Endothelial cell of umbilical vein (primary cell): ENCODE results near the gene NEDD4L.

Experiments
- CTCF ChIP-seq, 2 donors: IDR thresholded peaks; 1 replicate in 1 of 2; 2 replicates in 1 of 2; pipeline ENCODE4 v1.5.1; 2011; ENCODE audit warnings: low read length in 2 of 2, mild to moderate bottlenecking in 2 of 2, moderate library complexity in 2 of 2, control low read depth in 1 of 2, inconsistent platforms in 1 of 2, low read depth in 1 of 2; ENCODE audit not compliant: insufficient read depth in 1 of 2; ENCODE audit errors: extremely low read depth in 1 of 2
- EZH2 ChIP-seq: IDR thresholded peaks from 2 replicates; pipeline ENCODE4 v1.6.1; 2012; ENCODE audit warnings: borderline replicate concordance, low read depth, mild to moderate bottlenecking, moderate library complexity, low read length, inconsistent platforms; ENCODE audit not compliant: severe bottlenecking
- FOS ChIP-seq: IDR thresholded peaks from 2 replicates; pipeline ENCODE4 v1.6.1; 2011; ENCODE audit warnings: mild to moderate bottlenecking, low read length, moderate library complexity, borderline replicate concordance; ENCODE audit not compliant: insufficient read depth
- GATA2 ChIP-seq: IDR thresholded peaks from 2 replicates; pipeline ENCODE4 v1.7.0; 2011; ENCODE audit warnings: low read depth, mild to moderate bottlenecking, moderate library complexity, mixed read lengths, low read length; ENCODE audit not compliant: insufficient read length, insufficient read depth
- MAX ChIP-seq: IDR thresholded peaks from 2 replicates; pipeline ENCODE4 v1.6.1; 2011; ENCODE audit not compliant: insufficient read depth, insufficient read length
- MYC ChIP-seq: IDR thresholded peaks from one replicate; pipeline ENCODE4 v1.6.1; 2011; ENCODE audit warnings: mild to moderate bottlenecking, low read depth, low read length
- POLR2A ChIP-seq: IDR thresholded peaks from 2 replicates; pipeline ENCODE4 v1.6.1; 2012; ENCODE audit warnings: low read depth, mild to moderate bottlenecking, control low read depth, low read length
- POLR2AphosphoS5 ChIP-seq: IDR thresholded peaks from 2 replicates; pipeline ENCODE4 v1.6.1; 2012; ENCODE audit warnings: low read depth, mild to moderate bottlenecking, control low read depth, low read length, moderate library complexity; ENCODE audit not compliant: insufficient read depth

GRCh38 chr18:58047556-58047882 is 3.5 kb downstream of the NEDD4L start:
- TF ChIP-seq FOS (no peak), CTCF (IDR thresholded peaks at IDR 0.05; ENCODE audit: extremely low read depth in 1 of 2, insufficient read depth in 1 of 2, low read depth in 1 of 2, low read length in 2 of 2) (no peak), POLR2A (no peak), MYC (no peak), POLR2AphosphoS5 (no peak), EZH2 (no peak), GATA2 (no peak), MAX (no peak)
